ENCODE results near the gene DLGAP1.

- no peak for TF ChIP-seq CTCF (IDR thresholded peaks at IDR 0.05)
- no peak for TF ChIP-seq POLR2A (IDR thresholded peaks at IDR 0.05)
- no peak for TF ChIP-seq POLR2AphosphoS5 (IDR thresholded peaks at IDR 0.05)
Measured at GRCh38 chr18:3798032-3798431, 657.1 kb downstream of the DLGAP1 start.

Measured in breast epithelium (tissue), 3 donors.